ENCODE data around the gene TBL3.

GRCh38 chr16:2016407-2016922 is 44.6 kb downstream of the TBL3 start:
- TF ChIP-seq CTCF (IDR thresholded peaks at IDR 0.05): peak; percentile 51
- no peak for TF ChIP-seq EZH2 (IDR thresholded peaks at IDR 0.05; ENCODE audit: borderline replicate concordance, insufficient read depth, low read depth, low read length, poor library complexity, severe bottlenecking)
